CD14-positive monocyte (primary cell): ENCODE data around the gene ZPLD1. TPM values are rescaled to one million over a fixed set of nuclear protein-coding genes. Genes with fewer than 3 reads are reported as not detected.

Experiments
- DNase-seq, 3 donors: peaks; one replicate each; pipeline ENCODE4 v3.0.0-alpha.2; 2011 to 2022
- H2AFZ ChIP-seq: 2 replicates; pipeline ENCODE4 v1.6.0; 2012; ENCODE audit warnings: mild to moderate bottlenecking, low read depth, low read length, inconsistent platforms; ENCODE audit not compliant: insufficient read depth, poor library complexity, severe bottlenecking
- H3K27ac ChIP-seq, 2 donors: 1 replicate in 1 of 2; 2 replicates in 1 of 2; pipeline ENCODE4 v1.5.1; 2012 to 2013; ENCODE audit warnings: low read length in 2 of 2, control low read depth in 1 of 2, inconsistent platforms in 1 of 2, low read depth in 1 of 2, mild to moderate bottlenecking in 1 of 2
- H3K27me3 ChIP-seq, 2 donors: one replicate each; pipeline versions ENCODE4 v1.6.0 to v1.6.1; 2011 to 2013; ENCODE audit warnings: low read length in 2 of 2; ENCODE audit not compliant: control insufficient read depth in 2 of 2, insufficient read depth in 2 of 2
- H3K36me3 ChIP-seq, 2 donors: replicated peaks in 1 of 2; 1 replicate in 1 of 2; 2 replicates in 1 of 2; pipeline versions ENCODE4 v1.5.1 to v1.6.1; 2012 to 2013; ENCODE audit warnings: low read length in 2 of 2, control low read depth in 1 of 2, inconsistent platforms in 1 of 2, mild to moderate bottlenecking in 1 of 2; ENCODE audit not compliant: insufficient read depth in 2 of 2, control insufficient read depth in 1 of 2
- H3K4me1 ChIP-seq, 2 donors: 1 replicate in 1 of 2; 2 replicates in 1 of 2; pipeline versions ENCODE4 v1.5.1 to v1.6.1; 2012 to 2013; ENCODE audit warnings: low read length in 2 of 2, control low read depth in 1 of 2, inconsistent platforms in 1 of 2, mild to moderate bottlenecking in 1 of 2, moderate library complexity in 1 of 2; ENCODE audit not compliant: insufficient read depth in 2 of 2, control insufficient read depth in 1 of 2
- H3K4me2 ChIP-seq: replicated peaks from 2 replicates; pipeline ENCODE3; 2012; ENCODE audit warnings: low read length, moderate library complexity, mild to moderate bottlenecking; ENCODE audit not compliant: poor library complexity, severe bottlenecking; ENCODE audit errors: extremely low read depth
- H3K4me3 ChIP-seq, 3 experiments: fragments of 200-600 bp in 1 of 3; sonication (generic) in 1 of 3; replicated peaks in 1 of 3; 1 replicate in 2 of 3; 2 replicates in 1 of 3; pipeline ENCODE4 v1.5.1; 2011 to 2013; ENCODE audit warnings: low read length in 3 of 3, mild to moderate bottlenecking in 3 of 3, control low read depth in 2 of 3, low read depth in 2 of 3, inconsistent platforms in 1 of 3, moderate library complexity in 1 of 3
- H3K79me2 ChIP-seq: 2 replicates; pipeline ENCODE4 v1.6.0; 2012; ENCODE audit warnings: mild to moderate bottlenecking, control low read depth, inconsistent platforms, low read length, moderate library complexity; ENCODE audit not compliant: insufficient read depth
- H3K9ac ChIP-seq: 2 replicates; pipeline ENCODE4 v1.6.0; 2017; ENCODE audit warnings: low read length, mild to moderate bottlenecking; ENCODE audit not compliant: insufficient read depth, poor library complexity, severe bottlenecking
- H3K9me3 ChIP-seq, 2 donors: replicated peaks in 1 of 2; 1 replicate in 1 of 2; 2 replicates in 1 of 2; pipeline versions ENCODE4 v1.5.1 to v1.6.1; 2012 to 2013; ENCODE audit warnings: low read length in 2 of 2, control low read depth in 1 of 2; ENCODE audit not compliant: control insufficient read depth in 1 of 2, insufficient read depth in 1 of 2
- H4K20me1 ChIP-seq: 2 replicates; pipeline ENCODE4 v1.6.0; 2012; ENCODE audit warnings: mild to moderate bottlenecking, low read length, control low read depth, moderate library complexity; ENCODE audit not compliant: insufficient read depth
- H3K27ac Mint-ChIP-seq, 7 donors: one replicate each; pipeline ENCODE4 v1.8.0; 2020; ENCODE audit warnings: mild to moderate bottlenecking in 7 of 7, mixed read lengths in 7 of 7, moderate library complexity in 6 of 7, inconsistent platforms in 2 of 7
- H3K27me3 Mint-ChIP-seq, 3 donors: one replicate each; pipeline ENCODE4 v1.8.0; 2021 to 2022; ENCODE audit warnings: low read depth in 3 of 3, mild to moderate bottlenecking in 3 of 3, mixed read lengths in 3 of 3, moderate library complexity in 3 of 3, inconsistent platforms in 1 of 3
- H3K36me3 Mint-ChIP-seq, 2 donors: one replicate each; pipeline ENCODE4 v1.8.0; 2020; ENCODE audit warnings: mixed read lengths in 2 of 2, inconsistent platforms in 1 of 2, mild to moderate bottlenecking in 1 of 2
- H3K4me1 Mint-ChIP-seq: one replicate; pipeline ENCODE4 v1.8.0; 2020; ENCODE audit warnings: mild to moderate bottlenecking, mixed read lengths
- H3K4me3 Mint-ChIP-seq, 2 donors: one replicate each; pipeline ENCODE4 v1.8.0; 2020; ENCODE audit warnings: mild to moderate bottlenecking in 2 of 2, mixed read lengths in 2 of 2, moderate library complexity in 1 of 2
- H3K9me3 Mint-ChIP-seq, 7 donors: one replicate each; pipeline ENCODE4 v1.8.0; 2020 to 2022; ENCODE audit warnings: mixed read lengths in 7 of 7, mild to moderate bottlenecking in 6 of 7, moderate library complexity in 6 of 7, inconsistent platforms in 2 of 7
- WGBS: methylation state at CpG from one replicate; pipeline ENCODE4 v1.1.5; 2013; ENCODE audit warnings: missing lambda C conversion rate; ENCODE audit not compliant: insufficient coverage; 5-methylcytosine and 5-hydroxymethylcytosine counted together
- intact Hi-C, 2 donors: fragments of 100-400 bp; cut with micrococcal nuclease; formaldehyde crosslinking; loops; one replicate each; pipeline versions ENCODE4 v1.15.0 to v1.15.1; 2023
- polyA plus RNA-seq, 3 donors: library from polyadenylated mRNA; depleted of rRNA in 1 of 3; unstranded in 2 of 3; stranded (reverse) in 1 of 3; fragments of 300-500 nt in 2 of 3; fragments of >200 nt in 1 of 3; fragmentation: Illumina TruSeq in 2 of 3; gene quantifications; 1 replicate in 2 of 3; 2 replicates in 1 of 3; pipeline ENCODE4 v1.2.3, GENCODE V29; 2012 to 2021
- TF ChIP-seq, protein P1 (sequence below): fragments of 200-600 bp; IDR thresholded peaks from one replicate; pipeline ENCODE4 v1.8.0; 2022; ENCODE audit warnings: antibody characterized with exemption, mild to moderate bottlenecking

The ZPLD1 gene
- polyA plus RNA-seq, 3 donors: not detected

DNA sequence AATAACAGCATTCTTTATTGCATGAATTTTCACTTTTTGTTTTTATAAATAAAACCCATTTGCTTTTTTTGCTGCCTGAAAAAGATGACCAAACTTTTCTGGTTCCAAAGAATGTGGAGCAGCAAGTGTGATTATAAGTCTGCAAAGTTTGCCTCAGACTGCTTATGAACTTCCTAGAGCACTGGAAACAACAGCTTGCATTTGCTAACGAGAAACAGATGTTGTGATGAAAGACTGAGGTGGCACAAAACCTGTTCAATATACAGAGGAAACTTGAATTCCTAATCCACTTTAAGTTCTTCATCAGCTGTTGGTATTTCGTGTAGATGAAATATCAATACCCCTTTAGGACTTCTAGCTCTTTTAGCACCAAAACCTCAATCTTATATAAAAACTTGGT, 9.3 kb downstream of the ZPLD1 start:
- Histone ChIP-seq H2AFZ (no peak overlapping the region), H3K36me3 (no peaks in the 10 kb centered on the region), H4K20me1 (no peaks in the 10 kb centered on the region), H3K79me2 (no peaks in the 10 kb centered on the region), H3K27ac (no peak overlapping the region), H3K4me3 (no peak overlapping the region), H3K27me3 (no peaks in the 10 kb centered on the region), H3K4me1 (no peaks in the 10 kb centered on the region), H3K9me3 (no peaks in the 10 kb centered on the region), H3K9ac (no peak overlapping the region), H3K4me2 (no peak overlapping the region)
- Mint-ChIP-seq H3K4me3 (no peak overlapping the region), H3K4me1 (no peaks in the 10 kb centered on the region), H3K36me3 (no peaks in the 10 kb centered on the region), H3K27me3 (no peaks in the 10 kb centered on the region), H3K27ac (no peak overlapping the region), H3K9me3 (peaks cover 0 to 2% (median 0%) of the 10 kb centered on the region in 7 donors)
- TF ChIP-seq, protein P1, sequence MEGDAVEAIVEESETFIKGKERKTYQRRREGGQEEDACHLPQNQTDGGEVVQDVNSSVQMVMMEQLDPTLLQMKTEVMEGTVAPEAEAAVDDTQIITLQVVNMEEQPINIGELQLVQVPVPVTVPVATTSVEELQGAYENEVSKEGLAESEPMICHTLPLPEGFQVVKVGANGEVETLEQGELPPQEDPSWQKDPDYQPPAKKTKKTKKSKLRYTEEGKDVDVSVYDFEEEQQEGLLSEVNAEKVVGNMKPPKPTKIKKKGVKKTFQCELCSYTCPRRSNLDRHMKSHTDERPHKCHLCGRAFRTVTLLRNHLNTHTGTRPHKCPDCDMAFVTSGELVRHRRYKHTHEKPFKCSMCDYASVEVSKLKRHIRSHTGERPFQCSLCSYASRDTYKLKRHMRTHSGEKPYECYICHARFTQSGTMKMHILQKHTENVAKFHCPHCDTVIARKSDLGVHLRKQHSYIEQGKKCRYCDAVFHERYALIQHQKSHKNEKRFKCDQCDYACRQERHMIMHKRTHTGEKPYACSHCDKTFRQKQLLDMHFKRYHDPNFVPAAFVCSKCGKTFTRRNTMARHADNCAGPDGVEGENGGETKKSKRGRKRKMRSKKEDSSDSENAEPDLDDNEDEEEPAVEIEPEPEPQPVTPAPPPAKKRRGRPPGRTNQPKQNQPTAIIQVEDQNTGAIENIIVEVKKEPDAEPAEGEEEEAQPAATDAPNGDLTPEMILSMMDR: no peak
- intact Hi-C loops: no loop called here
- no peak for DNase-seq
- no CpG with 5 or more reads among the region's 2 CpGs for WGBS

DNA sequence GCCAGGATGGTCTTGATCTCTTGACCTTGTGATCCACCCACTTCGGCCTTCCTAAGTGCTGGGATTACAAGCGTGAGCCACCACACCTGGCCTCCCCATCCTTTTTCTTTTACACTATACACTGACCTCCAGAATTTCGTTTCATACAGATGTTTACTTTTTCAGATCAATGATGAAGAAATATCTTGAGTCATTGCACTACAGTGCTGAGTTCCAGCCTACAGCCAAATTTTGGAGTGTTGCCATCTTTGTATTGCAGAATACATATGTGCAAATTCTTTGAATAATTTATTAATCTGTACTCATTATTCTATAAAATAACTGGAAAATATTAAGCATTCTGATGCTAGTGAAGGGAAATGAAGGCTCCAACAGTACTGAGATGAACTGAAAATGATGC, 12.5 kb downstream of the ZPLD1 start:
- WGBS: no CpG with 5 or more reads among the region's 3 CpGs
- no peaks in the 10 kb centered on the region for H3K4me1 ChIP-seq
- intact Hi-C loops: no loop called here
- DNase-seq: no peak
- H3K4me3 ChIP-seq: no peak overlapping the region
- H3K79me2 ChIP-seq: no peaks in the 10 kb centered on the region
- TF ChIP-seq, protein P1: no peak
- H3K4me2 ChIP-seq: no peak overlapping the region
- no peaks in the 10 kb centered on the region for H3K36me3 ChIP-seq
- no peak overlapping the region for H2AFZ ChIP-seq
- H3K27ac Mint-ChIP-seq: no peak overlapping the region
- no peak overlapping the region for H3K4me3 Mint-ChIP-seq
- no peaks in the 10 kb centered on the region for H3K27me3 ChIP-seq
- H3K9ac ChIP-seq: no peak overlapping the region
- H3K9me3 ChIP-seq: no peaks in the 10 kb centered on the region
- no peak overlapping the region for H3K27ac ChIP-seq
- H3K9me3 Mint-ChIP-seq: peaks cover 0 to 2% (median 0%) of the 10 kb centered on the region in 7 donors
- no peaks in the 10 kb centered on the region for H3K36me3 Mint-ChIP-seq
- peaks cover 0 to 2% (median 0%) of the 10 kb centered on the region in 3 donors for H3K27me3 Mint-ChIP-seq
- no peaks in the 10 kb centered on the region for H4K20me1 ChIP-seq
- no peaks in the 10 kb centered on the region for H3K4me1 Mint-ChIP-seq
